BJ (cell line): Measurements from ENCODE around the gene STRADB. TPM values are rescaled to one million over a fixed set of nuclear protein-coding genes. Genes with fewer than 3 reads are reported as not detected.

ENCODE experiments used
- CTCF ChIA-PET: fragments of 350-600 bp; formaldehyde crosslinking; extraction: SDS; loops from one replicate; lab custom pipeline; 2021; ENCODE audit warnings: antibody characterized with exemption, inconsistent platforms; lab: Yijun Ruan, JAX
- POLR2A ChIA-PET: fragments of 300-600 bp; sonication (Branson Sonifier 250); formaldehyde crosslinking; extraction: SDS; loops from one replicate; lab custom pipeline; 2021; ENCODE audit warnings: antibody characterized with exemption; lab: Charles Lee
- DNase-seq: peaks from one replicate; pipeline ENCODE4 v3.0.0-alpha.2; 2011; ENCODE audit warnings: low read depth
- H3K27me3 ChIP-seq: 2 replicates; pipeline ENCODE4 v1.6.0; 2011; ENCODE audit warnings: low read length; ENCODE audit not compliant: control insufficient read depth, insufficient read depth
- H3K36me3 ChIP-seq: 2 replicates; pipeline ENCODE4 v1.5.1; 2011; ENCODE audit warnings: low read length; ENCODE audit not compliant: control insufficient read depth, insufficient read depth
- H3K4me3 ChIP-seq: 2 replicates; pipeline ENCODE4 v1.5.1; 2011; ENCODE audit warnings: low read depth, mild to moderate bottlenecking, control low read depth, low read length
- CTCF ChIP-seq: IDR thresholded peaks from 2 replicates; pipeline ENCODE4 v1.5.1; 2011; ENCODE audit warnings: low read depth, mild to moderate bottlenecking, control low read depth, inconsistent platforms, low read length, moderate library complexity; ENCODE audit not compliant: insufficient read depth
- polyA plus RNA-seq: library from polyadenylated mRNA; depleted of rRNA; stranded (reverse); fragments of >200 nt; gene quantifications from 2 replicates; pipeline ENCODE4 v1.2.3, GENCODE V29; 2011

The STRADB gene
- polyA plus RNA-seq, 1 experiment = 18.2 TPM

- no peaks in the 10 kb centered on the region; the same call in 1 of the 2 replicates for H3K36me3 ChIP-seq
- DNase-seq = peak; percentile 31
- H3K4me3 ChIP-seq = no peak overlapping the region
- ChIA-PET POLR2A (no interaction called here), CTCF (interaction anchor here (0.9 kb wide), 1 partner anchor 9 kb away, joined by 3 read pairs; no protein-coding TSS in a partner anchor)
- H3K27me3 ChIP-seq = no peaks in the 10 kb centered on the region
- TF ChIP-seq CTCF = no peak
These were observed 33.3 kb downstream of the STRADB start for GRCh38 chr2:201484805-201485204.

GRCh38 chr2:201490291-201490690, 38.8 kb downstream of the STRADB start:
- no peak for TF ChIP-seq CTCF
- no peak for DNase-seq
- Histone ChIP-seq H3K27me3 (no peaks in the 10 kb centered on the region), H3K36me3 (no peaks in the 10 kb centered on the region), H3K4me3 (no peak overlapping the region)
- ChIA-PET CTCF (no interaction called here), POLR2A (no interaction called here)

GRCh38 chr2:201496785-201497184, 45.2 kb downstream of the STRADB start:
- ChIA-PET CTCF (no interaction called here), POLR2A (no interaction called here)
- TF ChIP-seq CTCF = no peak

GRCh38 chr2:201500534-201500933, 49.0 kb downstream of the STRADB start:
- CTCF ChIA-PET = no interaction called here

More at GRCh38 chr2:201496785-201497184, 45.2 kb downstream of the STRADB start:
- no peak overlapping the region for H3K4me3 ChIP-seq
- DNase-seq = no peak
- H3K36me3 ChIP-seq = no peaks in the 10 kb centered on the region
- no peaks in the 10 kb centered on the region for H3K27me3 ChIP-seq

GRCh38 chr2:201502713-201503112, 51.2 kb downstream of the STRADB start:
- TF ChIP-seq CTCF = no peak
- H3K4me3 ChIP-seq = no peak overlapping the region
- POLR2A ChIA-PET = no interaction called here
- no peaks in the 10 kb centered on the region for H3K36me3 ChIP-seq
- no peak for DNase-seq
- CTCF ChIA-PET = no interaction called here
- H3K27me3 ChIP-seq = no peaks in the 10 kb centered on the region

More at GRCh38 chr2:201500534-201500933, 49.0 kb downstream of the STRADB start:
- H3K4me3 ChIP-seq = no peak overlapping the region
- no peaks in the 10 kb centered on the region for H3K27me3 ChIP-seq
- no peak for TF ChIP-seq CTCF
- POLR2A ChIA-PET = no interaction called here
- no peaks in the 10 kb centered on the region for H3K36me3 ChIP-seq
- no peak for DNase-seq
